A673 (cell line): ENCODE measurements around the gene MCRS1.

Experiments
- EZH2 ChIP-seq: fragments of 200-600 bp; sonication (generic); IDR thresholded peaks from 2 replicates; pipeline ENCODE4 v1.6.1; 2017; ENCODE audit warnings: borderline replicate concordance, low read depth, mild to moderate bottlenecking, mixed read lengths, antibody characterized with exemption, low read length; ENCODE audit not compliant: poor library complexity, severe bottlenecking
- TF ChIP-seq, protein P1 (sequence below): fragments of 300-800, 200-600 bp; sonication (generic); conservative IDR thresholded peaks from 2 replicates; pipeline ENCODE4 v1.5.1; 2017; ENCODE audit warnings: low read depth, mild to moderate bottlenecking, antibody characterized with exemption, low read length, moderate library complexity, mixed read lengths

- TF ChIP-seq, protein P1, sequence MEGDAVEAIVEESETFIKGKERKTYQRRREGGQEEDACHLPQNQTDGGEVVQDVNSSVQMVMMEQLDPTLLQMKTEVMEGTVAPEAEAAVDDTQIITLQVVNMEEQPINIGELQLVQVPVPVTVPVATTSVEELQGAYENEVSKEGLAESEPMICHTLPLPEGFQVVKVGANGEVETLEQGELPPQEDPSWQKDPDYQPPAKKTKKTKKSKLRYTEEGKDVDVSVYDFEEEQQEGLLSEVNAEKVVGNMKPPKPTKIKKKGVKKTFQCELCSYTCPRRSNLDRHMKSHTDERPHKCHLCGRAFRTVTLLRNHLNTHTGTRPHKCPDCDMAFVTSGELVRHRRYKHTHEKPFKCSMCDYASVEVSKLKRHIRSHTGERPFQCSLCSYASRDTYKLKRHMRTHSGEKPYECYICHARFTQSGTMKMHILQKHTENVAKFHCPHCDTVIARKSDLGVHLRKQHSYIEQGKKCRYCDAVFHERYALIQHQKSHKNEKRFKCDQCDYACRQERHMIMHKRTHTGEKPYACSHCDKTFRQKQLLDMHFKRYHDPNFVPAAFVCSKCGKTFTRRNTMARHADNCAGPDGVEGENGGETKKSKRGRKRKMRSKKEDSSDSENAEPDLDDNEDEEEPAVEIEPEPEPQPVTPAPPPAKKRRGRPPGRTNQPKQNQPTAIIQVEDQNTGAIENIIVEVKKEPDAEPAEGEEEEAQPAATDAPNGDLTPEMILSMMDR: no peak
- no peak for TF ChIP-seq EZH2
These were observed 32.0 kb upstream of the MCRS1 start for GRCh38 chr12:49599961-49600360.
